ENCODE measurements around the gene HOXA10.

HOXA10 gene

GRCh38 chr7:27189295-27189996, 15.3 kb upstream of the HOXA10 start:
- no peak for TF ChIP-seq SNAI2 (CRISPR knock-in tag; IDR thresholded peaks at IDR 0.05)
- ATAC-seq, result peak; percentile 5; the same call in 1 of the 3 replicates

GRCh38 chr7:27188386-27189294, 14.5 kb upstream of the HOXA10 start:
- TF ChIP-seq ZNF565 (CRISPR knock-in tag; conservative IDR thresholded peaks at IDR 0.05; ENCODE audit: low read depth), result no peak
- TF ChIP-seq ZNF70 (CRISPR knock-in tag; IDR thresholded peaks at IDR 0.05), result no peak
- no peak for TF ChIP-seq TOX (CRISPR knock-in tag; IDR thresholded peaks at IDR 0.05; ENCODE audit: borderline replicate concordance)
- no peak for TF ChIP-seq ARNTL (CRISPR knock-in tag; IDR thresholded peaks at IDR 0.05; ENCODE audit: borderline replicate concordance, low read depth)
- TF ChIP-seq BACH2 (CRISPR knock-in tag; IDR thresholded peaks at IDR 0.05; ENCODE audit: borderline replicate concordance), result no peak
- no peak for TF ChIP-seq POU6F1 (CRISPR knock-in tag; IDR thresholded peaks at IDR 0.05; ENCODE audit: borderline replicate concordance, low read depth)
- no peak for TF ChIP-seq CREB5 (CRISPR knock-in tag; IDR thresholded peaks at IDR 0.05; ENCODE audit: low read depth)
- no peak for TF ChIP-seq TSHZ2 (CRISPR knock-in tag; IDR thresholded peaks at IDR 0.05)
- no peak for TF ChIP-seq ZFP30 (CRISPR knock-in tag; IDR thresholded peaks at IDR 0.05)
- TF ChIP-seq ZFP3 (CRISPR knock-in tag; IDR thresholded peaks at IDR 0.05), result no peak
- no peak for TF ChIP-seq ZNF8 (CRISPR knock-in tag; IDR thresholded peaks at IDR 0.05)
- no peak for TF ChIP-seq TCF4 (CRISPR knock-in tag; IDR thresholded peaks at IDR 0.05; ENCODE audit: borderline replicate concordance)
- TF ChIP-seq CSRNP3 (CRISPR knock-in tag; IDR thresholded peaks at IDR 0.05), result no peak
- no peak for TF ChIP-seq ZC3H10 (CRISPR knock-in tag; IDR thresholded peaks at IDR 0.05)
- TF ChIP-seq SNAI2 (CRISPR knock-in tag; IDR thresholded peaks at IDR 0.05), result no peak
- no peak for TF ChIP-seq RARB (CRISPR knock-in tag; IDR thresholded peaks at IDR 0.05)
- ATAC-seq, result peak; percentile 2; the same call in 1 of the 3 replicates

- TF ChIP-seq ZFP30 (CRISPR knock-in tag; IDR thresholded peaks at IDR 0.05) (no peak), SNAI2 (CRISPR knock-in tag; IDR thresholded peaks at IDR 0.05) (no peak), ARNTL (CRISPR knock-in tag; IDR thresholded peaks at IDR 0.05; ENCODE audit: borderline replicate concordance, low read depth) (no peak)
- no peak for ATAC-seq
These were observed 13.6 kb upstream of the HOXA10 start for GRCh38 chr7:27187475-27188385.
